Measurements from ENCODE around the gene HSP90AA1.
"Not testable (repeated sequence)": the region's sequence is repeated elsewhere in the genome, so short reads cannot be mapped to it uniquely, and the experiment has no call there.

Gene HSP90AA1

DNA sequence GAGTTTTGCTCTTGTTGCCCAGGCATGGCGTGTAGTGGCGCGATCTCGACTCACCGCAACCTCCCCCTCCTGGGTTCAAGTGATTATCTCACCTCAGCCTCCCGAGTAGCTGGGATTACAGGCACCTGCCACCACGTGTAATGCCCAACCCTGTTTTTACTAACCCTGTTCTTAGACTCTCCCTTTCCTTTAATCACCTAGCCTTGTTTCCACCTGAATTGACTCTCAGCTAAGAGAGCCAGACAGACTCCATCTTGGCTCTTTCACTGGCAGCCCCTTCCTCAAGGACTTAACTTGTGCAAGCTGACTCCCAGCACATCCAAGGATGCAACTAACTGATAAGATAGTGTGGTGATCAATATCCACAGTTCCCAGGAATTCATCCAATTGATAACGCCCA is 22.3 kb downstream of the HSP90AA1 start:
- DNase-seq = not testable (repeated sequence)

DNA sequence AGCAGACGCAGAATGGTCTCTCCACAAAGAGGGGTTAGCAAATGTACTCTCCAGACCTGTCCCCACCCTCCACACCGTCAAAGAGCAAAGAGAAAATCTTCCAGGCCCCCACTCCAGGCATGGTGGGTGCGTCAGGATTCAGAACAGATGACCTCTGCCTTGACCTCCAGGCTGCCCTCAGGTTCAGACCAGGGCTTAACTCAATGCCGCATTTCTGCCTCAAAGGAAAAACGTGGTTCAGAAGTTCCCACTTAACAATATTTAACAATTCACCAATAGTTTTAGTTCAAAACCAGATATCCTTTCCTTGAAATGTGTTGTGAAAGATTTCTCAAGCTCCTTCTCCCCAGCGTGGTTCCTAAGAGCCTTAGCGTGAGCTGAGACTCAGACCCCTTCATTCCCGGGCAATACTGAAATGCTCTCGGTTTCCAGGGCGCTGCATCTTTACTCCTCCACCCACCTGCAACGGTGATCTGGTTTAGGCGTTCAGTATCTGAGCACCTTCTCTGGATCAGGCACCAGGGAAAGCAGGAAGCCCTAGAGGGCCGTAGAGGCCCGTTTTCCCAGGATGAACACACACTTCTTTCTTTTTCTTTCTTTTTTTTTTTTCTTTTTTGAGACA is 22.9 kb downstream of the HSP90AA1 start:
- no peak for DNase-seq

DNA sequence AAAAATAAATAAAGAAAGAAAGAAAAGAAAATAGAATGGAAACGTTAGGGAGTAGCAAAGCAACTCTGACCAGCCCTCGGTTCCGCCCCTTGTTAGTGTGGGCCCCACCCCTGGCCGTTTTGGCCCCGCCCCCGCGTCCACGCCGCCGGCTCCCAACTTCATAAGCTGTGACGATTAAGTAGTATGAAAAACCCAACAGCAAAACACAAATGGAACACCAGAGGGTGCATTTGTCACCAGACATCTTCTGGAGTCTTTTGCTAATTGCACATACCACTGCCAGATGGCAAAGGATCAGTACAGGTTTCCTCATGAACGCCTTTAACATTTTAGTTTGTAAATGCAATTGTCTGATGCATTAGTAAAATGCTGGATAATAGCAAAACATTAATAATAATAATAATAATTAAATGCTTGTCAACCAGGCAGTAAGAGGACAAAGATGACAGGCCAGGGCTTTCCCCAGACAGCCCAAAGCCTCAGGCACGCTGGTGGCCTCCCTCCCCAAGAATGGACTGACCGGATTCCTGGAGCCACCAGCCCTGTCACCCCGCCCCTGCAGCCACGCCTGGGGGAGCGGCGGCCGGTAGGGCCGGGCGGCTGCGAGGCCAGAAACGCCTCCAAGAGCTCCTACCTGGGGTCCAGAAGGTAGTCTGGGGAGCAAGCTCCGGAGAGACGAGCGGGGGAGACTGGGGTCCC is 23.6 kb downstream of the HSP90AA1 start:
- DNase-seq = peak; percentile 92

DNA sequence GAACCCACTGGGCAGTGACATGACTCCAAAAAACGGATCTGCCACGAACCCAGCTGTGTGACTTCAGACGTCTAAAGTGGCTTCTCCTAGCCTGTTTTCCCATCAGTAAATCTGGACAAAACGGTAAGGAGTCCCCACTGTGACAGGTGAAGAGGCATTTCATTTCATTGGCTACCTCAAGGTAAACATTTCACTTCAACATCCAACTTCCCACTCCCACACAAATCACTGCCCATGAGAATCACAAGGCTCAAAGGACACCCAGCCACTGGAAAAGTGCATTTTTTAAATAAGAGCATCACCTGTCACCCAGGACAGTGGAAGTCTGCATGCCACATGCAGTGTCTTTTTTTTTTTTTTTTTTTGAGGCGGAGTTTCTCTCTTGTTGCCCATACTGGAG is 27.9 kb downstream of the HSP90AA1 start:
- no peak for DNase-seq

DNA sequence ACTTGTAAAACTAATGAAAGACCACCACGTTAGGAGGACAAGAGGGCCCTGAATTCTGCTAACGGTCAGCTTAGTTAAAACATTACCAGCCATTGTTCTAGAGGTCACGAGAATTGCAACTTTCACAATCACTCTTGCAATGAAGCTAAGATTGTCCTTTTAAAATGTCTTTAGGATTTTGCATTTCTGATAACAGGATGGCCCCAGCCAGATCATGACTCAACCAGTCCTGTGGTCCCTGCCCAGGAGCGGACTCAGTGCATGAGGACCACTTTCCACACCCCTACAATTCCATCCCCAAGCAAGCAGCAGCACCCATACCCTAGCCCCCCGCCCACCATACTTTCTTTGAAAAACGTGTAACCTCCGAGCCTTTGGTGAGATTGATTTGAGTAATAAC is 28.7 kb downstream of the HSP90AA1 start:
- no peak for DNase-seq

DNA sequence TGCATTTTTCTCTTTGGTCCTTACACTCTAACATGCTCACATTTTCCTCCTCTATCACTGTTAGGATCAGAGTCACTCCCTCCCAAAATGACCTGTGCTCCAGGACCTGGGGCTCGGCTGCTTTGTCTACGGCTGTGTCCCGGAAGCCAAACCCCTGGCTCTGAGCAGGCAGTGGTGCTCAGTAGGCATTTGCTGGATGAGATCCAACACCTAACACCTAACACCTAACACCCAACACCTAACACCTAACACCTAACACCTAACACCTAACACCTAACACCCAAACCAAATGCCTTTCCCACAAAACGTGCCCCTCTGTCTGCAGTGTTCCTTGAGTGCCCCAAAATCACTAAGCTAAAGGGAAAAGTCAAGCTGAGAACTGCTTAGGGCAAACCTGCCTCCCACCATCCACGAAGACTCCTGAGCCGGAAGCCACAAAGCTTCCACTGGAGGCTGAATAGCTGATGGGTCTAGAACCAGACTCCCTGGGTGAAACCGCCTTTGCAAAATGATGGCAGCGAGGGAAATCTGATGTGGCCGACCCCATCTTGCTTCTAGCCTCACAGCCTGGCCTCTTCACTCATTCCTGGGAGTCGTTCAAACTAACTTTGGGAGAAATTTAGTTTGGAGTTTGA is 29.2 kb downstream of the HSP90AA1 start:
- DNase-seq = no peak

DNA sequence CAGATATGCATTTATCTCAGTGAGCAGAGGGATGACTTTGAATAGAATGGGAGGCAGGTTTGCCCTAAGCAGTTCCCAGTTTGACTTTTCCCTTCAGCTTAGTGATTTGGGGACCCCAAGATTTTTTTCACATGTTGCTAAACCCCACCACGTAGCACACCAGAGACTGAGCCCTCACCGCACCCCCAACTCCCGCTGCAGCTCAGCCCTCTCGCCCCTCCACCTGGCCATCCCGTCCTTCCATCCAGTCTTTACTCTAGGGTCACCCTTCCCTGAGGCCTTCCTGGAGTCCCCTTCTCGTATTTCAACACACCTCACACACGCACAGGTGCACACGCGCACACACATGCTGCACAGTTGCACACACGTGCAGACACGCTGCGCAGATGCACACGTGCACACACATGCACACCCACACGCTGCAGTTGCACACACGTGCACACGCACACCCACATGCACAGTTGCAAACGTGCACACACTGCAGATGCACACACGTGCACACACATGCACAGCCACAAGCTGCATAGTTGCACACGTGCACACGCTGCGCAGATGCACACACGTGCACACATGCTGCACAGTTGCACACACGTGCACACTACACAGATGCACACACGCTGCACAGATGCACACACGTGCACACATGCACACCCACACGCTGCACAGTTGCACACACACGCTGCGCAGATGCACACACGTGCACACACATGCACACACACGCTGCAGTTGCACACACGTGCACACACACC is 30.0 kb downstream of the HSP90AA1 start:
- no peak for DNase-seq

DNA sequence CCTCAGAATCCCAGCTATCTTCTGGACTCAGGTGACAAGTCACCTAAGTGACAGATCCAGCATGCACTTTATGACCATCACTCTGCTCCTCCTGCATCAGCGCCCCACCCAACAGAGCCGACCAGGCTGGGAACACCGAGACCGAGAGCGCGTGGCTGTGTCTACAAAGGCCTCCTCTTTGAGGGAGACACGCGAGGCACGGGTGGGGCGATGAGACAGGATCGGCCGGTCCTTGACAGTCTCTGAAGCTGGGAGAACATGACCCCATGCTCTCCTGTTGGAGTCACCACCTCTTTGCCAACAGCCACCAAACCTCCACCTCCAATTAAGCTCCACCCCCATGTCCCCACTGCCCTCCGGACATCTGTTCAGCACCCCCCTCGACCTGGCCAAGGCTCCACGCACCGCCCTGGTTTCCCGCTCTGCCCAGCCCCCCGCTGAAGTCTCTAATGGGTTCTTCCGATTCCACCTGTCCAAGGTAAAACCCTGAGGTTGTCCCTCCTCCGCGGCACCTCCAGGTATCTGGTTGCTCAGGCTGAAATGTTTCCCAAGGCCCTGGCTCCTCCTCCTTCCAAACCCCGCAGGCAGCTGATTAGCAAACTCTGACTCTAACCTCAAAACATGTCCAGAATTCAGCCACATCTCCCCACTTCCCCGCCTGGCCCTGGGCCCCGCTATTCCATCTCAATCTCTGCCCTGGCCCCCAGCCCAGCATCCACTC is 31.5 kb downstream of the HSP90AA1 start:
- DNase-seq = no peak

DNA sequence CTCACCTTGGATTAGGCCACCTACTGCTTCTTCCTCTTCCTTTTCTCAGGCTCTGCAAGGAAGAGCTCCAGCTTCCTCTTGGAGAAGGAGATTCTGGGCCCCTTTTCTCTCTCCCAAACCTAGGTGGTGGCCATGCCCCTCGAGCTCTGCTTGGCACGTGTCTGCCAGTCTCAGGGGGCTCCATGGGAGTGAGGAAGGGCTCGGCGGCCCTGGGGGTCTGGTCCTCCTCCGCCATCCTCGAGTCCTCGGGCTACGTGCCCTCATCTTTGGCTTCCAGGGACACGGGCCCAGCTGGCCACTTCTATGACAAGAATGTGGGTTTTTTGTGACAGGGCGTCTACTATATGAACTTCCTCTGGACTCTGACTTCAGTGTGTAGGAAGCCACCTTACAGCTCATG is 34.3 kb downstream of the HSP90AA1 start:
- DNase-seq = no peak

DNA sequence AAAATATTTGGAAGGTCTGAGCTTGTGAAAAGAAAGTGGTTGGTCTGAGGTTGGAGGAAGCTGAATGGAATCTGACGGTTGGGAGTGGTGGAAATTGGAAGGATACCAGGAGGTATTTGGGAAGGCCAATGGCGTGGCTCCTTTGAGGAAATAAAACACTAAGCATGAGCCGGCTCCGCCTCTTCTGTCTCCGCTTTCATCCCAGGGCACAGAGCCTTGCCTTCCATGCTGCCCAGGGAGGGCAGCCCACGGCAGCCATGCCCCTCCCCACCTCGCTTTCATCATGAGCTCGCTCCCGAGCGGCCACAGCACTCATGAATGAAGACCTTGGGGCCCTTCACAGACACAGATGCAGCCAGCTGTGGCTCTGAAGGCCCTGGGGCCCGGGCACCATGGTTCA is 36.2 kb downstream of the HSP90AA1 start:
- no peak for DNase-seq

DNA sequence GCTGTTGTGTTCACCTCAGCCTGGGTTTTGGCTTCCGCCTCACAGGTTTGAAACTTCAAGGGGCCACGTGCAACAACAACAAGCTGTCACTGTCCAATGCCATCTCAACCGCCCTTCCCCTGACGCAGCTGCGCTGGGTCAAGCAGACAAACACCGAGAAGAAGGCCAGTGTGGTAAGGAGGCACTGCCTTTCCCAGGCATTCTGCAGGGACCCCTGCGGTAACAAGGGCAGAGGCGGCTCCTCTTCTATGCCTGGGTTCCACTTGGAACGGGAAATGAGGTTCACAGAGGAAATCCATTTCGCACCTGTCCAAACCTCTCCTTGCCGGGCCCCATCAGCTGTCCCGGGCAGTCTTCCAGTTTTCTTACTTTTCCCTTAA is 36.8 kb downstream of the HSP90AA1 start:
- no peak for DNase-seq

DNA sequence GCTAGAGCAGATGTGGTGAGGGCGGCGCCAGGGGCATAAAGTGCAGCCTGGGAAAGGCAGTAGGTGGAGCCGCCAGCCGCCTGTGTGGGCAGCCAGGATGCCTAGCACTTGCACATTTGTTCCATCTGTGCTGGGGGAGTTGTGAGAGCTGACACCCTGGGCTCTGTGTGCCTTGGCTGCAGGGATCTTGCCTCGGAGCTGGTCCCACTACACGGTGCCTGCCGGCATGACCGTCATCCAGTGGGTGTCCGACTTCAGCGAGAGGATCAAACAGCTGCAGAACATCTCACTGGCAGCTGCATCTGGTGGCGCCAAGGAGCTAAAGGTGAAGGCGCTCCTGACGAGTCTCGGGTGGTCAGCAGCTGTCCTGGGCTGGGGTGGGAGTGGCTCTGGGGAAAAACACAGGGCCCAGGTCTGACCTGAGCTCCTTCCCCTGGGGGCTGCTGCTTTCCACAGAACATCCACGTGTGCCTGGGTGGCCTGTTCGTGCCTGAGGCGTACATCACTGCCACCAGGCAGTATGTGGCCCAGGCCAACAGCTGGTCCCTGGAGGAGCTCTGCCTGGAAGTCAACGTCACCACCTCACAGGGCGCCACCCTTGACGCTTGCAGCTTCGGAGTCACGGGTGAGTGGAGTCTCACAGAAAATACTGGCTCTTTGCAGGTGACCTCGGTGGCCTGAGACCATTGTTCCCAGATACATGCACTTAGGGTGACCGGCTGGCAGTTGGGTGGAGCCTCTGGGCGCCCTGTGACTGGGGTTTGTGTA is 37.4 kb downstream of the HSP90AA1 start:
- no peak for DNase-seq

DNA sequence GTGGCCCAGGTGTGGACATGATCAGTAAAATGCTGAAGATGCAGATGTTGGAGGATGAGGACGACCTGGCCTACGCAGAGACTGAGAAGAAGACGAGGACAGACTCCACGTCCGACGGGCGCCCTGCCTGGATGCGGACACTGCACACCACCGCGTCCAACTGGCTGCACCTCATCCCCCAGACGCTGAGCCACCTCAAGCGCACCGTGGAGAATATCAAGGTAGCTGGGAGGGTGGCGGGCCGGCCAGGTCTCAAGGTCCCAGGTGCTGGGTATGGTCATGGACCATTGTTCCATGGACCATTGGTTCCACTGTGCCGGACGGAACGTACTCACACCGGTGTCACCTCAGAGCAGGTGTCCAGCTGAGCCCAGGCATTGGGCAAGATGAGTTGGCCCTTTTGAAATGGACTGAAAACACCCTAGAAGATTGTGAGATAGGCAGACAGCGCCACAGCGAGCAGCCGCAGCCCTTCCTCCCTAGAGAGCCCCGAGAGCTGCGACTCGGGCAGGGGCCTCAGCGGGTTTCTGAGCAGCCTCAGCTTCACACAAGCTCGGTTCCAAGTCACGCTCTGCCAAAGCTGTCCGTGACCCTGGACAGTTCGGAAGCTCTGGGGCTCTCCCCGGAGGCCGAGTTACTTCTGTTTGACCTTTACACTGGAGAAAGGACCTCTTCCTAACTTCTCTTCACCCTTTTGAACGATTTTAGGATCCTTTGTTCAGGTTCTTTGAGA is 38.9 kb downstream of the HSP90AA1 start:
- no peak for DNase-seq

DNA sequence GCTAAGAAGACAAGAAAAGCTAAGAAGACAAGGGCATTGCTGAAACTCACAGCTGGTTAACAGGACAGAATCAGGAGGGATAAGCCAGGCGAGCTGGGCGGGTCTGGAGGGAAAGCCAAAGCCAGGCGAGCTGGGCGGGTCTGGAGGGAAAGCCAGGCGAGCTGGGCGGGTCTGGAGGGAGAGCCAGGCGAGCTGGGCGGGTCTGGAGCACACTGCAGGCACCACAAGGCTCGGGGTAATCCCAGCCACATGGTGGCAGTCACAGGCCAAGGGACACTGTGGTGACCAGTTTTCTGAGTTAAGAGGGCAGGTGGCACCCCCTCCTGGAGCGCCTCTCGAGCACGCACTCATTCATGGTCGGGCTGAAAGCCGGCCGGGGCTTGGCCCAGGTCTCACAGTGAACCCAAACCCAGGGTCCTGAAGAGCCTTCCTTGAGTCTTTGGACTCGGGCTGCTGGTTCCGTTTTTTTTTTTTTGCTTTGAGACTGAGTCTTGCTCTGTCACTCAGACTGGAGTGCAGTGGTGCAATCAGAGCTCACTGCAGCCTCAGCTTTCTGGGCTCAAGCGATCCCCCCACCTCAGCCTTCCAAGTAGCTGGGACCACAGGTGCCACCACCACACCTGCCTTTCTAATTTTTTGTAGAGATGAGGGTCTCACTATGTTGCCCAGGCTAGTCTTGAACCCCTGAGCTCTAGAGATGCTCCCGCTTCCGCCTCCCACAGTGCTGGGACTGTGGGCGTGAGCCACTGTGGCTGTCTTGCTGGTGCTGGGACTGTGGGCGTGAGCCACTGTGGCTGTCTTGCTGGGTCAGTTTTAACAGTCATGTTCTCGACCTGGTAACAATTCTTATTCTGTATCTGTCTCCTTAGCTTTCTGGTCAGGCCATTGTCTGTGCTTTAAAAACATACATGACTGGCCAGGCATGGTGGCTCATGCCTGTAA is 40.2 kb downstream of the HSP90AA1 start:
- peak; percentile 0 for DNase-seq

DNA sequence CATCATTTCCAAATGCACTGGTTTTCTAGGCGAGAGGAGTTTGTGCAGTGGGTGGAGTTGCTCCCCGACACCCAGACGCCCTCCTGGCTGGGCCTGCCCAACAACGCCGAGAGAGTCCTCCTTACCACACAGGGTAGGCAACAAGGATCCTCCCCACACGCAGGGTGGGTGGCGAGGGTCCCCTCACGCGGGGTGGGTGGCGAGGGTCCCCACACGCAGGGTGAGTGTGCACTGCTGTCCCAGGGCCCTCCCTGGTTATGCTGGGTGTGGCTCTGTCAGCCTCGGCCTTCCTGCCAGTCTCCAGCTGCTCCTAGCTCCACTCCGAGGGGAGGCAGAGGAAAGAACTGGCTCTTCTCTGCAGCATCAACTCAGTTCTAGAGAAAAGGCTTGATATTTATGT is 42.3 kb downstream of the HSP90AA1 start:
- DNase-seq = no peak

DNA sequence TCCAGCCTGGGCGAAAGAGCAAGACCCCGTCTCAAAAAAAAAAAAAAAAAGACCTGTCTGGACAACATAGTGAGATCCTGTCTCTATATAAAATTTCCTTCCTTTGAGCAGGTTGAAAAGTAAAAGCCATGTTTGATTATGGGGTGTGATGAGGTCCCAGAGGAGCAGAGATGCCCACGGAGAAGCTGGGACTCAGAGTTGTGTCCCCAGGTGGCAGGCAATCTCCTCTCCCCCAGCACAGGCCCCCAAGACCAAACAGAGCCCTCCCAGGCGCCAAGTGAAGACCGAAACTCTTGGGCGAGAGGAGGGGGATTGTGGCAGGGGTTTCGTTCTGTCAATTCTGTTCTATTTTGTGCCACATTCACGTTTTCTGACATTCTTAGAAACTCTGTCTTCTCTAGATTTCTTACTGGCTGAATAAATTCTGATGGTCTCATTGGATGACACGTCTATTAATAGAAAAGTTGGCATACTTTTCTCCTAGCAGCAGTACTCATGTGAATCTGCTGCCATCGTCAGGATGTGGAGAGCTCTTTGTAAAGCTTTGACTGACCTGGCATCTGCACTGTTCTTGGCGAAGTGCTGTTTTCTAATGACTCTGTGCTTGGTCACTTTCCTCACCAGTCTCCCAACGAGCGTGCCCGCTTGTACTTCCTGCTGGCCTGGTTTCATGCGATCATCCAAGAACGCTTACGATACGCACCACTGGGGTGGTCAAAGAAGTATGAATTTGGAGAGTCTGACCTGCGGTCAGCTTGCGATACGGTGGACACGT is 43.4 kb downstream of the HSP90AA1 start:
- no peak for DNase-seq

DNA sequence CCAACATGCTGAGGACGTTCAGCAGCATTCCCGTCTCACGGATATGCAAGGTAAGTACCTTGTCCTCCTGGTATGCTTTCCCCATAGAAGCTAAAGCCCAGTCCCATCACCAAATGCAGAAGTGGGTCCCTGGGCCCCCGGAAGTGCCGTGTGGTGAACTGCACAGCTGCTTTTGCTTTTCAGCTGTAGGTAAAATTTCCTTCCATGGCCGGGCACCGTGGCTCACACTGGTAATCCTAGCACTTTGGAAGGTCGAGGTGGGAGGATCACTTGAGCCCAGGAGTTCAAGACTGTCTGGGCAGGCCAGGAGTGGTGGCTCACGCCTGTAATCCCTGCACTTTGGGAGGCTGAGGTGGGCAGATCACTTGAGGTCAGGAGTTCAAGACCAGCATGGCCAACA is 44.1 kb downstream of the HSP90AA1 start:
- no peak for DNase-seq

DNA sequence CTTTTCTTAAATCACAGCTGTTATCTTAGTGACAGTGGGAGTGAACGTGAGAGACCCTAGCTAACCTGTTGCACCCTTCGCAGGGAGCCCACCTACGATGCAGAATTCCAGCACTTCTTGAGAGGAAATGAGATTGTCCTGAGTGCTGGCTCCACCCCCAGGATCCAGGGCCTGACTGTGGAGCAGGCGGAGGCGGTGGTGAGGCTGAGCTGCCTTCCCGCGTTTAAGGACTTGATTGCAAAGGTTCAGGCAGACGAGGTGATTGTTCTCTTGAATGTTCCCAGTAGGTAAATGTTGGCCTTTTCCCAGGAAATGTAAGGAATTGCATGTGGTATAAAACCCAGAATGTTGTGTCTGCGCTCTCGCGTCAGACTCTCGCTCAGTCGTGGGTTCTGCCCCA is 46.7 kb downstream of the HSP90AA1 start:
- DNase-seq = no peak

DNA sequence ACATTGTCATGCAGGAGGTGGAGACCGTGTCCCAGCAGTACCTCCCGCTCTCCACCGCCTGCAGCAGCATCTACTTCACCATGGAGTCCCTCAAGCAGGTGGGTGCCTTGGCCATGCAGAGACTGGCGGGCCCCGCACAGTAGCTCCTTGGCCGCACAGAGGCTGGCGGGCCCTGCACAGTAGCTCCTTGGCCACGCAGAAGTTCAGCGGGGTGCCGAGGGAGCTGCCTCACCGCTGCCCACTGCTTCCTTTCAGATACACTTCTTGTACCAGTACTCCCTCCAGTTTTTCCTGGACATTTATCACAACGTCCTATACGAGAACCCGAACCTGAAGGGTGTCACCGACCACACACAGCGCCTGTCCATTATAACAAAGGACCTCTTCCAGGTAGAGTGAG is 47.7 kb downstream of the HSP90AA1 start:
- no peak for DNase-seq

DNA sequence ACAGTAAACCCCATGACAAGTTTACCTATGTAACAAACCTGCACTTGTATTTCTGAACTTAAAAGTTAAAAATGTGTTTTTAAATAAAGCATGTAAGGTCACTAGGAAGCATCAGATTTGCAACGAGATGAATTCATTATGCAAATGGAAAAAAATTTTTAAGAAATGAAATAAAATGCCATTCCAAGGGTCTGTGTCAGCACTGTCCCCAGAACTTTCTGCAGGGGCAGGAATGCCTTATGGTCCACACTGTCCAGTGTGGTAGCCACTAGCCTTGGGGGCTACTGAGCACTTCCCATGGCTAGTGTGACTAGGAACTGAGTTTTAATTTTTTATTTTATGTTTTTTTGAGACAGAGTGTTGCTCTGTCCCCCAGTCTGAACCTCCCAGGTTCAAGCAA is 49.2 kb downstream of the HSP90AA1 start:
- DNase-seq = no peak

All from OCI-M1 (cell line).